ENCODE data around the gene RNF31. TPM values are rescaled to one million over a fixed set of nuclear protein-coding genes. Genes with fewer than 3 reads are reported as not detected.

Gene RNF31
- polyA plus RNA-seq, 1 donor from 2014 or later: 98.7 TPM

- TF ChIP-seq EZH2 (IDR thresholded peaks at IDR 0.05; ENCODE audit: borderline replicate concordance, insufficient read depth, low read length, poor library complexity, severe bottlenecking) (no peak), POLR2AphosphoS5 (IDR thresholded peaks at IDR 0.05) (no peak), SMC3 (conservative IDR thresholded peaks at IDR 0.05; ENCODE audit: poor library complexity) (no peak)
- no peak overlapping the region for H2AFZ ChIP-seq (ENCODE audit: low read depth, low read length)
- H3K79me2 ChIP-seq (replicated peaks; ENCODE audit: insufficient read depth, low read length): no peaks in the 10 kb centered on the region
- no peak overlapping the region for H3K27ac ChIP-seq (ENCODE audit: low read length)
- H4K20me1 ChIP-seq (ENCODE audit: insufficient read depth): no peaks in the 10 kb centered on the region
- no peaks in the 10 kb centered on the region for H3K27me3 ChIP-seq (ENCODE audit: insufficient read depth, low read depth, low read length)
- H3K9me3 ChIP-seq (ENCODE audit: low read length): no peaks in the 10 kb centered on the region
- H3K4me2 ChIP-seq (ENCODE audit: low read length): no peak overlapping the region
- no peaks in the 10 kb centered on the region for H3K9me2 ChIP-seq (ENCODE audit: insufficient read depth, low read length)
- no peaks in the 10 kb centered on the region for H3F3A ChIP-seq (ENCODE audit: insufficient read depth, low read length, poor library complexity, severe bottlenecking)
- no peak overlapping the region for H3K9ac ChIP-seq (ENCODE audit: low read length)
- H3K36me3 ChIP-seq (ENCODE audit: insufficient read depth, low read length): no peaks in the 10 kb centered on the region
- no peak overlapping the region for H3K4me3 ChIP-seq (ENCODE audit: low read length)
Measured at GRCh38 chr14:24178399-24179178, 31.3 kb downstream of the RNF31 start.

DNA sequence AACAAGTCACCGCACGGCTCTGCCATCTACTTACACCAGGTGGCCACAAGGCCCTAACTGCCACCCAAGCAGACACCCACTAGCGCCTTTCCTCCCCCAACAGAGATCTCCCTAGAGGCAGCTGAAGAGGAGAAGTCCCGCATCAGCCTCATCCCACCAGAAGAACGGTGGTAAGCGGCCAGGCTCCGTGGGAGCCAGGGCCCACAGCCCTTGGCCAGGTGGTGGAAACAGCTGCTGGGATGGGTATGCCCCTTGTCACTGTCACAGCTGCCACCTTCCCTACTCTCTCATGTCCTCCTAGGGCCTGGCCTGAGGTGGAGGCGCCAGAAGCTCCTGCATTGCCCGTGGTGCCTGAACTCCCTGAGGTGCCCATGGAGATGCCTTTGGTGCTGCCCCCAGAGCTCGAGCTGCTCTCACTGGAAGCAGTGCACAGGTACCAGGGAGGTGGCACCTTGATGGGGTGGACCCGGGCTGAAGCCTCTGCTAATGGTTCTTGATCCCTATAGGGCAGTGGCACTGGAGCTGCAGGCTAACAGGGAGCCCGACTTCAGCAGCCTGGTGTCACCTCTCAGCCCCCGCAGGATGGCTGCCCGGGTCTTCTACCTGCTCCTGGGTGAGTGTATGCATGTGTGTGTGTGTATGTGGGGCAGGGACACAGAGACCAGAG is 32.1 kb downstream of the RNF31 start:
- no peaks in the 10 kb centered on the region for H4K20me1 ChIP-seq (ENCODE audit: insufficient read depth)
- TF ChIP-seq, protein P1, sequence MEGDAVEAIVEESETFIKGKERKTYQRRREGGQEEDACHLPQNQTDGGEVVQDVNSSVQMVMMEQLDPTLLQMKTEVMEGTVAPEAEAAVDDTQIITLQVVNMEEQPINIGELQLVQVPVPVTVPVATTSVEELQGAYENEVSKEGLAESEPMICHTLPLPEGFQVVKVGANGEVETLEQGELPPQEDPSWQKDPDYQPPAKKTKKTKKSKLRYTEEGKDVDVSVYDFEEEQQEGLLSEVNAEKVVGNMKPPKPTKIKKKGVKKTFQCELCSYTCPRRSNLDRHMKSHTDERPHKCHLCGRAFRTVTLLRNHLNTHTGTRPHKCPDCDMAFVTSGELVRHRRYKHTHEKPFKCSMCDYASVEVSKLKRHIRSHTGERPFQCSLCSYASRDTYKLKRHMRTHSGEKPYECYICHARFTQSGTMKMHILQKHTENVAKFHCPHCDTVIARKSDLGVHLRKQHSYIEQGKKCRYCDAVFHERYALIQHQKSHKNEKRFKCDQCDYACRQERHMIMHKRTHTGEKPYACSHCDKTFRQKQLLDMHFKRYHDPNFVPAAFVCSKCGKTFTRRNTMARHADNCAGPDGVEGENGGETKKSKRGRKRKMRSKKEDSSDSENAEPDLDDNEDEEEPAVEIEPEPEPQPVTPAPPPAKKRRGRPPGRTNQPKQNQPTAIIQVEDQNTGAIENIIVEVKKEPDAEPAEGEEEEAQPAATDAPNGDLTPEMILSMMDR (IDR thresholded peaks at IDR 0.05; ENCODE audit: poor library complexity, severe bottlenecking): no peak
- TF ChIP-seq SMC3 (conservative IDR thresholded peaks at IDR 0.05; ENCODE audit: poor library complexity): no peak
- TF ChIP-seq MXI1 (conservative IDR thresholded peaks at IDR 0.05; ENCODE audit: poor library complexity, severe bottlenecking): no peak
- TF ChIP-seq, protein P2, sequence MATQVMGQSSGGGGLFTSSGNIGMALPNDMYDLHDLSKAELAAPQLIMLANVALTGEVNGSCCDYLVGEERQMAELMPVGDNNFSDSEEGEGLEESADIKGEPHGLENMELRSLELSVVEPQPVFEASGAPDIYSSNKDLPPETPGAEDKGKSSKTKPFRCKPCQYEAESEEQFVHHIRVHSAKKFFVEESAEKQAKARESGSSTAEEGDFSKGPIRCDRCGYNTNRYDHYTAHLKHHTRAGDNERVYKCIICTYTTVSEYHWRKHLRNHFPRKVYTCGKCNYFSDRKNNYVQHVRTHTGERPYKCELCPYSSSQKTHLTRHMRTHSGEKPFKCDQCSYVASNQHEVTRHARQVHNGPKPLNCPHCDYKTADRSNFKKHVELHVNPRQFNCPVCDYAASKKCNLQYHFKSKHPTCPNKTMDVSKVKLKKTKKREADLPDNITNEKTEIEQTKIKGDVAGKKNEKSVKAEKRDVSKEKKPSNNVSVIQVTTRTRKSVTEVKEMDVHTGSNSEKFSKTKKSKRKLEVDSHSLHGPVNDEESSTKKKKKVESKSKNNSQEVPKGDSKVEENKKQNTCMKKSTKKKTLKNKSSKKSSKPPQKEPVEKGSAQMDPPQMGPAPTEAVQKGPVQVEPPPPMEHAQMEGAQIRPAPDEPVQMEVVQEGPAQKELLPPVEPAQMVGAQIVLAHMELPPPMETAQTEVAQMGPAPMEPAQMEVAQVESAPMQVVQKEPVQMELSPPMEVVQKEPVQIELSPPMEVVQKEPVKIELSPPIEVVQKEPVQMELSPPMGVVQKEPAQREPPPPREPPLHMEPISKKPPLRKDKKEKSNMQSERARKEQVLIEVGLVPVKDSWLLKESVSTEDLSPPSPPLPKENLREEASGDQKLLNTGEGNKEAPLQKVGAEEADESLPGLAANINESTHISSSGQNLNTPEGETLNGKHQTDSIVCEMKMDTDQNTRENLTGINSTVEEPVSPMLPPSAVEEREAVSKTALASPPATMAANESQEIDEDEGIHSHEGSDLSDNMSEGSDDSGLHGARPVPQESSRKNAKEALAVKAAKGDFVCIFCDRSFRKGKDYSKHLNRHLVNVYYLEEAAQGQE (IDR thresholded peaks at IDR 0.05; ENCODE audit: borderline replicate concordance): no peak
- no peak for TF ChIP-seq TAF1 (IDR thresholded peaks at IDR 0.05; ENCODE audit: low read depth)
- TF ChIP-seq POLR2AphosphoS5 (IDR thresholded peaks at IDR 0.05): no peak
- no peak for TF ChIP-seq EZH2 (IDR thresholded peaks at IDR 0.05; ENCODE audit: borderline replicate concordance, insufficient read depth, low read length, poor library complexity, severe bottlenecking)
- no peak for TF ChIP-seq RAD21 (conservative IDR thresholded peaks at IDR 0.05)
- no peak for TF ChIP-seq EP300 (conservative IDR thresholded peaks at IDR 0.05; ENCODE audit: poor library complexity, severe bottlenecking)
- no peak overlapping the region for H2AFZ ChIP-seq (ENCODE audit: low read depth, low read length)
- no peak overlapping the region for H3K9ac ChIP-seq (ENCODE audit: low read length)
- no peaks in the 10 kb centered on the region for H3K9me2 ChIP-seq (ENCODE audit: insufficient read depth, low read length)
- no peak overlapping the region for H3K4me3 ChIP-seq (ENCODE audit: low read length)
- H3K4me2 ChIP-seq (ENCODE audit: low read length): no peak overlapping the region
- no peaks in the 10 kb centered on the region for H3F3A ChIP-seq (ENCODE audit: insufficient read depth, low read length, poor library complexity, severe bottlenecking)
- H3K36me3 ChIP-seq (ENCODE audit: insufficient read depth, low read length): no peaks in the 10 kb centered on the region
- H3K27ac ChIP-seq (ENCODE audit: low read length): no peak overlapping the region
- no peaks in the 10 kb centered on the region for H3K27me3 ChIP-seq (ENCODE audit: insufficient read depth, low read depth, low read length)
- H3K79me2 ChIP-seq (replicated peaks; ENCODE audit: insufficient read depth, low read length): no peaks in the 10 kb centered on the region
- no peaks in the 10 kb centered on the region for H3K9me3 ChIP-seq (ENCODE audit: low read length)

Data from neural cell (in vitro differentiated cells).